PFSK-1 (cell line): ENCODE data around the gene TBCE.

ENCODE experiments used
- FOXP2 ChIP-seq: optimal IDR thresholded peaks from 2 replicates; pipeline ENCODE3; 2011; ENCODE audit warnings: borderline replicate concordance, control low read depth, inconsistent platforms; ENCODE audit not compliant: insufficient read depth; ENCODE audit errors: extremely low read length, extremely low read depth
- POLR2AphosphoS5 ChIP-seq: IDR thresholded peaks from 2 replicates; pipeline ENCODE4 v1.6.1; 2012; ENCODE audit warnings: low read depth, mild to moderate bottlenecking, control low read depth, low read length, moderate library complexity
- SIN3A ChIP-seq: IDR thresholded peaks from 2 replicates; pipeline ENCODE4 v1.6.1; 2012; ENCODE audit warnings: mild to moderate bottlenecking, low read length, moderate library complexity, borderline replicate concordance; ENCODE audit not compliant: insufficient read depth
- TAF1 ChIP-seq: IDR thresholded peaks from 2 replicates; pipeline ENCODE4 v1.6.1; 2012; ENCODE audit warnings: low read length, control low read depth, borderline replicate concordance; ENCODE audit not compliant: insufficient read depth
- TF ChIP-seq, protein P1 (sequence below), 2 experiments: IDR thresholded peaks; 2 replicates each; pipeline versions ENCODE4 v1.6.1 to v1.8.0; 2011 to 2012; ENCODE audit warnings: low read depth in 2 of 2, low read length in 2 of 2, control low read depth in 1 of 2, inconsistent platforms in 1 of 2, mild to moderate bottlenecking in 1 of 2, moderate library complexity in 1 of 2; ENCODE audit not compliant: insufficient read depth in 1 of 2

TBCE gene

DNA sequence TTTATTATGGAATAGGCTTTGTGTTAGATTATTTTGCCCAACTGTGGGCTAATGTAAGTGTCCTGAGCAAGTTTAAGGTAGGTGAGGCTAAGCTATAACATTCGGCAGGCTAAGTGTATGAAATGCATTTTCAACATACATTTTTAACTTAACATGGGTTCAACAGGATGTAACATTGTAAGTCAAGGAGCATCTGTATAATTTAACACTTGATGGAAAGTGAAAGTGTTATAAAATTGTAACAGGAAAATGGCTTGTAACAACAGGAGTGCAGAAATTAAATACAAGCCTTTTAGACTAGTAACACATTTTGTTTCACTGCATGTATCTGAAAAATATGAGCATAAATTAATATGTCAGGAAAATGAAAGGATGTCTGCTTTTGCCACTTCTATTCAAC is 94.7 kb downstream of the TBCE start:
- no peak for TF ChIP-seq FOXP2
- no peak for TF ChIP-seq SIN3A

DNA sequence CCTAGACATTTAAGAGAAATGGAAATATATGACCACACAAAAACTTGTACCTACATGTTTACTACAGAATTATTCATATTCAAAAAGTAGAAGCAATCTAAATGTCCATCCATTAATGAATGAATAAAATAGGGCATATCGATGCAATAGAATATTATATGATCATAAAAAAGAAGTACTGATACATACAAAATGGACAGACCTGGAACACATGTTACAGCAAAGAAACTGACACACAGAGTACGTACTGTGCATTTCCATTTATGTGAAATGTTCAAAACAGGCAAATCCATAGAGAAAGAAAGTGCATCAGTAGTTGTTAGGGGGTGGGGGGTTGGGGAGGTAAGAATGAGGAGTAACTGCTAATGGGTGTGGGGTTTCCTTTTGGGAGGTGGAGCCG is 97.8 kb downstream of the TBCE start:
- TF ChIP-seq POLR2AphosphoS5: no peak
- TF ChIP-seq, protein P1, sequence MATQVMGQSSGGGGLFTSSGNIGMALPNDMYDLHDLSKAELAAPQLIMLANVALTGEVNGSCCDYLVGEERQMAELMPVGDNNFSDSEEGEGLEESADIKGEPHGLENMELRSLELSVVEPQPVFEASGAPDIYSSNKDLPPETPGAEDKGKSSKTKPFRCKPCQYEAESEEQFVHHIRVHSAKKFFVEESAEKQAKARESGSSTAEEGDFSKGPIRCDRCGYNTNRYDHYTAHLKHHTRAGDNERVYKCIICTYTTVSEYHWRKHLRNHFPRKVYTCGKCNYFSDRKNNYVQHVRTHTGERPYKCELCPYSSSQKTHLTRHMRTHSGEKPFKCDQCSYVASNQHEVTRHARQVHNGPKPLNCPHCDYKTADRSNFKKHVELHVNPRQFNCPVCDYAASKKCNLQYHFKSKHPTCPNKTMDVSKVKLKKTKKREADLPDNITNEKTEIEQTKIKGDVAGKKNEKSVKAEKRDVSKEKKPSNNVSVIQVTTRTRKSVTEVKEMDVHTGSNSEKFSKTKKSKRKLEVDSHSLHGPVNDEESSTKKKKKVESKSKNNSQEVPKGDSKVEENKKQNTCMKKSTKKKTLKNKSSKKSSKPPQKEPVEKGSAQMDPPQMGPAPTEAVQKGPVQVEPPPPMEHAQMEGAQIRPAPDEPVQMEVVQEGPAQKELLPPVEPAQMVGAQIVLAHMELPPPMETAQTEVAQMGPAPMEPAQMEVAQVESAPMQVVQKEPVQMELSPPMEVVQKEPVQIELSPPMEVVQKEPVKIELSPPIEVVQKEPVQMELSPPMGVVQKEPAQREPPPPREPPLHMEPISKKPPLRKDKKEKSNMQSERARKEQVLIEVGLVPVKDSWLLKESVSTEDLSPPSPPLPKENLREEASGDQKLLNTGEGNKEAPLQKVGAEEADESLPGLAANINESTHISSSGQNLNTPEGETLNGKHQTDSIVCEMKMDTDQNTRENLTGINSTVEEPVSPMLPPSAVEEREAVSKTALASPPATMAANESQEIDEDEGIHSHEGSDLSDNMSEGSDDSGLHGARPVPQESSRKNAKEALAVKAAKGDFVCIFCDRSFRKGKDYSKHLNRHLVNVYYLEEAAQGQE (IDR thresholded peaks at IDR 0.05; ENCODE audit: insufficient read depth in 1 of 2, low read depth in 2 of 2, low read length in 2 of 2): no peak
- TF ChIP-seq SIN3A: no peak
- TF ChIP-seq TAF1: no peak
- TF ChIP-seq FOXP2: no peak

DNA sequence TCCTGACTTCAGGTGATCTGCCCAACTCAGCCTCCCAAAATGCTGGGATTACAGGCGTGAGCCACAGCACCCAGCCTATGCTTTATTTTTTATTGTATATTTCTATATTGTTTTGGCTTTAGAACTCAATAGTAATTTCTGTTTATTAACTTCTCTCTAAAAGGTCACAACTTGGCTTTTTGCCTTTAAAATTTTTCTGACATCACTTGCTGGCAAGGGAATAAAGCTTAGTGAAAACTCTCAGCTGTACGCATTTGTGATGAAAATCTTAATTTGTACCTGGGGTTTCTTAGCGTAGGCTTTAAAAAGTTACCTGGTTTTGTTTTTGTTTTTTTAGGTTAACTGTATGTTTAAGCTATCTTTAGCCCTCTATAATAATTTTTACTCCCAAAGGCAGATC is 100.8 kb downstream of the TBCE start:
- TF ChIP-seq SIN3A (no peak), TAF1 (no peak), FOXP2 (no peak), POLR2AphosphoS5 (no peak)
- TF ChIP-seq, protein P1 (IDR thresholded peaks at IDR 0.05; ENCODE audit: insufficient read depth in 1 of 2, low read depth in 2 of 2, low read length in 2 of 2): no peak

DNA sequence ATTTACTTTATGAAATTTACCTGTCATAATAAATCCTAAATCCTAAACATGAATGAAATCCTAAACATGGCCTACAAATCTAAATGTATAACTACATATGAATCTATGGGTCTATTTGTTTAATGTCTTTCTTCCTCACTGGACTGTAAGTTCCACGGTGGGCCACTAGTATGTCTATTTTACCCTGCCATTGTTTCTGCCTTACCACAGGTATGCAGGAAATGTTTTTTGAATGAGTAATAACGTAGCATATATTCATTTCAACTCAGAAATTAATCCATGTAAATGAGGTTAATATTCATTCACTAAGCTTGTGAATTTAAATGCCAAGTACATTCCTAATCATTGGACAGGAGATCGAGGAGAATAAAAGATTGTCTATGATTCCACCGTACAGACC is 101.7 kb downstream of the TBCE start:
- TF ChIP-seq POLR2AphosphoS5 (no peak), TAF1 (no peak), FOXP2 (no peak), SIN3A (no peak)
- TF ChIP-seq, protein P1 (IDR thresholded peaks at IDR 0.05; ENCODE audit: insufficient read depth in 1 of 2, low read depth in 2 of 2, low read length in 2 of 2): no peak

DNA sequence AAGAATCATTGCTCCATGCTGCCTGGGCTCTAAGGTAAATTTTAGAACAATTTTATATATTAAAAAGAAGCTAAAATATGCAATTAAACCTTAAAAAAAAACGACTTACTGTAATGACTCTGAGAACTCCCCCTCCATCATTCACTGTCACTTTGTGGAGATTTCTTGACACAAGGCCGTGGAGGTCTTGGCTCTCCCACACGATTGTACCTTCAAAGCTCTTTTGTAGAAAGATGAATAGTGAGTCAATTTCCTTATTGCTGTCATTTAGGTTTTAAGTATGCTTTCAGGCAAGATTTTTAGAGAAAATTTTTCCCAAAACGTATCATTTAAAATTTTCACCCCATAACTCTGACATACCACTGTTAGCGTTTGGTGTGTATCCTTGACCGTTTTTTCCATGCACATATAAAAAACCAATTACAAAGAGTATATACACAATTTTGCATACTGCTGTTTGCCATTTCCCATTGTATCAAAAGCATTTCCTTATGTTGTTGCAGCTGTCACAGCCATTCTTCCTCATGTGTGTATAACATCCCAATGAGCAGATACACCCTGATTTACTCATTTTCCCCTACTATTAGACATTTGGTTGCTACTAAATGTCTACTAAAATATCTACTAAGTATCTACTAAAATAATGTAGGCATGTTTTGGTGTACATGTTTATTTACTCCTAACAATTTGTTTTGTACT is 103.7 kb downstream of the TBCE start:
- TF ChIP-seq FOXP2 (no peak), TAF1 (no peak), SIN3A (no peak), POLR2AphosphoS5 (no peak)
- TF ChIP-seq, protein P1 (IDR thresholded peaks at IDR 0.05; ENCODE audit: insufficient read depth in 1 of 2, low read depth in 2 of 2, low read length in 2 of 2): no peak
